Inferior parietal cortex (tissue), 1 donor: ENCODE data around the gene EPN2.

Experiments used
- DNase-seq: peaks from one replicate; pipeline ENCODE4 v3.0.0-alpha.2; 2016; ENCODE audit errors: extremely low spot score

Gene EPN2

DNA sequence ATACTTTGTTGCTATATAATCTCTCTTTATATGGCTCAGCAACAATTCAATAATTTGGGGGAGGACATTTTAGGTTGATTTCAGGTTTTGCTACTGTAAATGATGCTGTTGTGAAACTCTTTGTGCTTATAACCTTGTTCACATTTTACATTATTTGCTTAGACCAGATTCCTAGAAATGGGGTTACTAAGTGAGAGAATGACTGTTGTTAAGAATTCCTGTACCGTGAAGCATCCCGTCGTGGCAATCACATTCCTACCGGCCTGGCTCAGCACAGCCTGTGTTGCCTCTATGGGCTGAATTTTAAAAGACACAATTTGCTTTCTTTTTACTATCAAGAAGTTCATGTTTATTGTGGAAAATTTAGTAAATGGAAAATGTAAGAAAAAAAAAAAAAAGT is 94.0 kb downstream of the EPN2 start:
- DNase-seq, result no peak

GRCh38 chr17:19331543-19332245 is 94.5 kb downstream of the EPN2 start:
- DNase-seq, result no peak

DNA sequence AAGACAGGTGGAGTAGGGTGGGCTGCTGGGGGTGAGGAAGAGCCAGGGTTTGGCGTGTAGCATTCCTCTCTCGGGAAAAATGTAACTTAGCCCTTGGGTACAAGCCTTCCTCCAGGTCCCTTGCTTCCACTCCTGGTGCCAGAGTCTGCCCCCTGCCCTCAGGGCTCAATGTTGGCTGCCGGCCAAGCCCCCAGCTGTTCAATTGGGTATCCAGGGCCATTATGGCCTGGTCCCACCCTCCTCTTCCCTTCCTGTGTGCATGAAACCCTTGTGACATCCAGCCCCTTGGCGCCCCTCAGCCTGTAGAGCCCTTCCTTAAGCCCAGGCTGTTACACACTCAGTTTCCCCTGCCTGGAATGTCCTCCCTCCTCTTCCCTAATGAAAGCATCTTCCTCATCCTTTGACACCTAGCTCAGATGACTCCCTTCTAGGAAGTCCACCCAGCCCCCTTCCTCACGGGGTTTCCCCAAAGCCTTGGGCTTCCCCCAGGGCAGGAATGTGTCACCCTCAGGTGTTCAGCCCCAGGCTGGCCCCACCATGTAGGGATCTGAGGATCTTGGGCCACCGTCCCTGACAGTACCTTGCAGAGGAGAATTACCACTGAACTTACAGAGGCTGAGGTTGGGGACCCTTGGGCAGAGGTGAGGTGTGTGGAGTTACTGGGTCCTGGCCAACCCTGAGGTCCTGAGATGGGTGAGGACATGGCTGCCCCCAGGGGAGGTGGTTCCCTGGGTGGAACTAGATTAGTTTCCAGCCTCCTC is 95.4 kb downstream of the EPN2 start:
- DNase-seq, result no peak

- no peak for DNase-seq
Observed at GRCh38 chr17:19333132-19333440, 95.9 kb downstream of the EPN2 start.

DNA sequence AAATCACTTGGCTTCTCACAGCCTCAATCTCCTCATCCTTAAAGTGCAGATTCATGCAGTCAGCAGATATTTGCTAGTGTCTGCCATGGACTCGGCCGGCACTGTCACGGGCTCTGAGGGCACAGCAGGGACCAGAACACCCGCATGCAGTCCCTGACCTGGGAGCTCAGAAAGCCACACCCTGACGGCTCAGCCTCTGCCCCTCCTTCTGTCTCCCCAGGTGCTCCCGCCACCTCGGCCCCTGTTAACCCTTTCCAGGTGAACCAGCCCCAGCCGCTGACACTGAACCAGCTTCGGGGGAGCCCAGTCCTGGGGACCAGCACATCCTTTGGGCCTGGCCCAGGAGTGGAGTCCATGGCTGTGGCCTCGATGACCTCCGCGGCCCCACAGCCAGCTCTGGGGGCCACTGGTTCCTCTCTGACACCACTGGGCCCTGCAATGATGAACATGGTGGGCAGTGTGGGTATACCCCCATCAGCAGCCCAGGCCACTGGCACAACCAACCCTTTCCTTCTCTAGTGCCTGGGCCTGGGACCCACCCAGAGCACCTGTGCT is 96.6 kb downstream of the EPN2 start:
- no peak for DNase-seq

- DNase-seq, result no peak
Observed at GRCh38 chr17:19334331-19334730, 97.2 kb downstream of the EPN2 start.

DNA sequence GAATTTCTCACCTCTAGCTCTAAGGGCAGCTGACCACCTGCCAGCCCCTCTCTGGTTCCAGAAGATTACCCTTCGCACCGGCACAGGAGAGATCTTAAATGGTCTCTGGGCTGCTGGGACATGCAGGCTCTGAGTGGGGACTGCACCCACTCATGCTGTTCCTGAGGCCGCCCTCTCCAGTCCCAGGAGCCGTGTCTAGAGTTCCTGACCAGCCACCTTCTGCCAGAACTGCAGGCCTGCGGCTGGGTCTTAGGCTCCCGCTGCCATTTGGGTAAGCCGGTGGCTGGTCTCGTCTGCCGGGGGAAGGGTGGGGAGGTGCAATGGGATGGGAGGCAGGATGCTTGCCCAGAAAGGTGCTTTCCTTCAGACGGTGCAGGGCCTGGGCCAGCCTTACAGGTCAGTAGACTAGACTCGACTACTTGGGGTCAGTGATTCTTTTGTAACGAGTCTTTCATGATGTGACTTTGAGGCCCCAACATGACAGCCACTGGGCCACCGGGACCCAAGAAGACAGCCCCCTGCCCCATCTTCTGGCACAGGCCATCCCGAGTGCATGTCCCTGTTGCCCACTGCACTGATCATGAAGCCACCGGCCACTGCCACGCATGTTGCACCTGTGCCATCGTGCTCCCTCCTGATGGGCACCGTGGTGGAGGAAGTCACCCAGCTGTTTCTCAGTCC is 98.9 kb downstream of the EPN2 start:
- DNase-seq, result no peak

GRCh38 chr17:19336938-19337711 is 100.0 kb downstream of the EPN2 start:
- DNase-seq, result no peak

GRCh38 chr17:19337712-19338023 is 100.5 kb downstream of the EPN2 start:
- no peak for DNase-seq

- no peak for DNase-seq
Observed at GRCh38 chr17:19338031-19338990, 101.1 kb downstream of the EPN2 start.

- DNase-seq, result no peak
Observed at GRCh38 chr17:19339341-19339815, 102.2 kb downstream of the EPN2 start.

DNA sequence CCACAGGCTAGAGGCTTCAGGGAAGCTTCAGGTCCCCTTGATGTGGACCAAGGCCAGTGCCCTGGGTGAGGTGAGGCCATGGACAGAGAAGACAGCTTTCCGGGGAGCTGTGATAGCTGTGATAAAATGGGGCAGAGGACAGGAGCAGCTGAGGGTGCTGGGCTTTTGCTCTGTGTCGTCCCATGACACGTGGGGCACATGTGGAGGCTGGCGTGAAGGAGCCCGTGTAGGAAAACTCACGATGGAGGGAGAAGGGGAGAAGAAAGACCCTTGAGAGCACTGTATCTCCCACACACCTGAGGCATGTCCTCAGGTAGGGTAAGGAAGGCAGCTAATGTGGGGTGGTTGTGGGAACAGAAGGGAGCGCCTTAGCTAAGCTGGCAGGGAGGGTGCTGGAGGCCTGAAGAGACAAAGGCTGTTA is 104.1 kb downstream of the EPN2 start:
- no peak for DNase-seq

- DNase-seq, result no peak
Observed at GRCh38 chr17:19341641-19342610, 104.8 kb downstream of the EPN2 start.

GRCh38 chr17:19342611-19343255 is 105.6 kb downstream of the EPN2 start:
- no peak for DNase-seq

DNA sequence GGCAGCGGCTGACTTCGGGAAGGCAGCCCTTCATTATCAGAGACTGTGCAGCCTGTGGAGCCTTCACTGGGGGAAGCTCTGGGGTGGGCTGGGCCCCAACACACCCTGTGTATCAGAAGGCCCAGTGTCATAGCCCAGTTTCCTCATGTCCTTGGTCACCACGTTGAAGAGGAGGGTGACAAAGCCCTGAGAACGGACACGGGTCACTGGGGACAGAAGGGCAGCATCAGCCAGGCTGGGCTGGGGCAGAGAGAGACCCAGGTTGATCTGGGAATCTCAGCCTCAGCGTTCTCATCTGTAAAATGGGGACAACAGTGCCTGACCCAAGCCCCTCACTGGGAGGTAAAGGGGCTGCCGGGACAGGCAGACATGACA is 106.1 kb downstream of the EPN2 start:
- DNase-seq, result no peak

- no peak for DNase-seq
Observed at GRCh38 chr17:19343671-19344151, 106.5 kb downstream of the EPN2 start.

GRCh38 chr17:19344311-19345066 is 107.3 kb downstream of the EPN2 start:
- DNase-seq, result no peak

DNA sequence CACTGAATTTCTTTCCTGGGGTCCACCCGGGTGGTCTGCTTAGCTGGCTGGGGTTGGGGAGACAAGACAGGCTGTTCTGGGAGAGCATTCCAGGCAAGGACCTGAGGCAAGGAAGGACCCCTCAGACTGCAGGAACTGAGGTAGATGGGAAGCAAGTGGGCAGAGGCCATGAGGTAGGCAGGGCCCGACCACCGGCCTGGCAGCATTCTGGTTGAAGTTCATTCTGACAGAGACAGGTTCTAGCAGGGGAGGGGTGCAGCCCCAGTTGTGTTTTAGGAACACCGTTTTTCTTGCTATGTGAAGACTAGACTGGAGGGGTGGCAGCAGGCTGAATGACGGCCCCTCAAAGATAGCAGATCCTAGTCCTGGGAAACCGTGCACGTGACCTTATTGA is 107.9 kb downstream of the EPN2 start:
- no peak for DNase-seq
